SK-N-SH (cell line): ENCODE results near the gene EBF4. TPM values are rescaled to one million over a fixed set of nuclear protein-coding genes. Genes with fewer than 3 reads are reported as not detected.
A peak's percentile ranks its signal among the peaks of the same experiment; 100 is the strongest.

Experiments used
- CTCF ChIA-PET: fragments of 300-600, 350-600 bp; formaldehyde crosslinking; extraction: SDS; loops from one replicate; lab custom pipeline; 2021; lab: Yijun Ruan, JAX
- POLR2A ChIA-PET: fragments of 350-600 bp; sonication (Branson Sonifier 250); formaldehyde crosslinking; extraction: SDS; loops from one replicate; lab custom pipeline; 2020; ENCODE audit warnings: antibody characterized with exemption, inconsistent platforms; lab: Yijun Ruan, JAX
- DNase-seq: peaks from one replicate; pipeline ENCODE4 v3.0.0; 2012
- H2AFZ ChIP-seq: fragments of 200-600 bp; sonication (generic); 2 replicates; pipeline ENCODE4 v1.8.1; 2016; ENCODE audit warnings: antibody characterized with exemption, mild to moderate bottlenecking, low read depth
- H3F3A ChIP-seq: fragments of 200-600 bp; sonication (generic); replicated peaks from 2 replicates; pipeline ENCODE3; 2016; ENCODE audit warnings: antibody characterized with exemption, mild to moderate bottlenecking; ENCODE audit not compliant: insufficient read depth
- H3K27ac ChIP-seq, 2 experiments: fragments of 200-500 bp in 1 of 2; fragments of 200-600 bp in 1 of 2; sonication (Bioruptor generic) in 1 of 2; sonication (generic), shearing (Covaris generic) in 1 of 2; 2 replicates each; pipeline versions ENCODE4 v1.5.1 to v1.6.1; 2014 to 2016; ENCODE audit warnings: low read depth in 2 of 2, inconsistent platforms in 1 of 2, low read length in 1 of 2, mild to moderate bottlenecking in 1 of 2, mixed read lengths in 1 of 2
- H3K27me3 ChIP-seq: fragments of 200-600 bp; sonication (generic), shearing (Covaris generic); 2 replicates; pipeline ENCODE4 v1.6.1; 2016; ENCODE audit warnings: mixed run types; ENCODE audit not compliant: insufficient read depth
- H3K36me3 ChIP-seq, 2 experiments: fragments of 200-500 bp in 1 of 2; fragments of 200-600 bp in 1 of 2; sonication (Bioruptor generic) in 1 of 2; sonication (generic) in 1 of 2; replicated peaks in 1 of 2; 2 replicates each; pipeline versions ENCODE3 to v1.5.1; 2014 to 2016; ENCODE audit warnings: low read length in 1 of 2, mild to moderate bottlenecking in 1 of 2; ENCODE audit not compliant: insufficient read depth in 2 of 2, control insufficient read depth in 1 of 2
- H3K4me1 ChIP-seq, 2 experiments: fragments of 200-500 bp in 1 of 2; fragments of 200-600 bp in 1 of 2; sonication (Bioruptor generic) in 1 of 2; sonication (generic), shearing (Covaris generic) in 1 of 2; 2 replicates each; pipeline versions ENCODE4 v1.5.1 to v1.6.1; 2014 to 2016; ENCODE audit warnings: low read depth in 1 of 2, low read length in 1 of 2, mixed run types in 1 of 2; ENCODE audit not compliant: insufficient read depth in 2 of 2, control insufficient read depth in 1 of 2
- H3K4me2 ChIP-seq: fragments of 200-600 bp; sonication (generic), shearing (Covaris generic); 2 replicates; pipeline ENCODE4 v1.6.1; 2017; ENCODE audit warnings: mixed run types
- H3K4me3 ChIP-seq, 2 experiments: fragments of 200-500 bp in 1 of 2; fragments of 200-600 bp in 1 of 2; sonication (Bioruptor generic) in 1 of 2; sonication (generic), shearing (Covaris generic) in 1 of 2; 2 replicates each; pipeline versions ENCODE4 v1.5.1 to v1.8.1; 2014 to 2016; ENCODE audit warnings: low read depth in 2 of 2, inconsistent platforms in 1 of 2, low read length in 1 of 2, mild to moderate bottlenecking in 1 of 2, mixed read lengths in 1 of 2, moderate library complexity in 1 of 2
- H3K79me2 ChIP-seq: fragments of 200-600 bp; sonication (generic); 2 replicates; pipeline ENCODE4 v1.8.1; 2017; ENCODE audit warnings: mild to moderate bottlenecking; ENCODE audit not compliant: insufficient read depth
- H3K9ac ChIP-seq: fragments of 200-600 bp; sonication (generic); 2 replicates; pipeline ENCODE4 v1.6.1; 2017; ENCODE audit warnings: mixed run types
- H3K9me2 ChIP-seq: fragments of 200-600 bp; sonication (generic); 2 replicates; pipeline ENCODE4 v1.6.1; 2017; ENCODE audit warnings: mixed run types
- H3K9me3 ChIP-seq: fragments of 200-600 bp; sonication (generic); 2 replicates; pipeline ENCODE4 v1.6.1; 2017; ENCODE audit warnings: mixed run types, mild to moderate bottlenecking, moderate library complexity
- H4K20me1 ChIP-seq: fragments of 200-600 bp; sonication (generic); 2 replicates; pipeline ENCODE4 v1.6.1; 2017; ENCODE audit warnings: mild to moderate bottlenecking, mixed run types; ENCODE audit not compliant: insufficient read depth
- EZH2phosphoT487 ChIP-seq: fragments of 200-600 bp; sonication (generic); IDR thresholded peaks from 2 replicates; pipeline ENCODE4 v1.6.1; 2017; ENCODE audit warnings: low read depth, mixed run types, mild to moderate bottlenecking, antibody characterized with exemption, moderate library complexity, borderline replicate concordance
- FOSL2 ChIP-seq: IDR thresholded peaks from 2 replicates; pipeline ENCODE4 v1.4.0; 2012; ENCODE audit warnings: low read depth, mild to moderate bottlenecking, moderate library complexity, borderline replicate concordance
- FOXJ3 ChIP-seq: sonication (generic); formaldehyde crosslinking; IDR thresholded peaks from 2 replicates; pipeline ENCODE4 v1.5.1; 2020; ENCODE audit warnings: mild to moderate bottlenecking, missing genetic modification reagents
- GATA2 ChIP-seq: sonication (generic); formaldehyde crosslinking; IDR thresholded peaks from 2 replicates; pipeline ENCODE4 v1.5.0; 2020; ENCODE audit warnings: mild to moderate bottlenecking, missing genetic modification reagents
- JUND ChIP-seq: IDR thresholded peaks from 2 replicates; pipeline ENCODE4 v1.4.0; 2012
- MEF2A ChIP-seq: IDR thresholded peaks from 2 replicates; pipeline ENCODE4 v1.4.0; 2012; ENCODE audit warnings: low read depth, borderline replicate concordance
- NFIC ChIP-seq: IDR thresholded peaks from 2 replicates; pipeline ENCODE4 v1.4.0; 2012; ENCODE audit warnings: borderline replicate concordance
- POLR2AphosphoS5 ChIP-seq: IDR thresholded peaks from 2 replicates; pipeline ENCODE4 v1.6.1; 2012; ENCODE audit warnings: low read depth, low read length
- RCOR1 ChIP-seq: fragments of 150-350 bp; IDR thresholded peaks from 2 replicates; pipeline ENCODE4 v1.6.1; 2017; ENCODE audit warnings: antibody characterized with exemption, low read length
- RFX5 ChIP-seq: IDR thresholded peaks from 2 replicates; pipeline ENCODE4 v1.6.1; 2012; ENCODE audit warnings: mild to moderate bottlenecking, improper control_type of control experiment, low read length
- RXRA ChIP-seq: IDR thresholded peaks from 2 replicates; pipeline ENCODE4 v1.4.0; 2012; ENCODE audit warnings: low read depth, mild to moderate bottlenecking, borderline replicate concordance
- SMC3 ChIP-seq: IDR thresholded peaks from 2 replicates; pipeline ENCODE4 v1.6.1; 2012; ENCODE audit warnings: low read depth, low read length, improper control_type of control experiment
- TEAD4 ChIP-seq: IDR thresholded peaks from 2 replicates; pipeline ENCODE4 v1.4.0; 2012; ENCODE audit warnings: mild to moderate bottlenecking, borderline replicate concordance; ENCODE audit not compliant: insufficient read depth
- WGBS: methylation state at CpG from one replicate; pipeline ENCODE4 v1.1.6; 2017; ENCODE audit warnings: low lambda C conversion rate; 5-methylcytosine and 5-hydroxymethylcytosine counted together
- polyA plus RNA-seq, 3 experiments: library from polyadenylated mRNA; depleted of rRNA; stranded (reverse); fragments of >200 nt; gene quantifications; 2 replicates each; pipeline ENCODE4 v1.2.3, GENCODE V29; 2012
- TF ChIP-seq, protein P1 (sequence below): IDR thresholded peaks from 2 replicates; pipeline ENCODE4 v1.4.0; 2012; ENCODE audit warnings: low read depth, borderline replicate concordance
- TF ChIP-seq, protein P2 (sequence below): IDR thresholded peaks from 2 replicates; pipeline ENCODE4 v1.4.0; 2012; ENCODE audit warnings: low read depth, borderline replicate concordance
- TF ChIP-seq, protein P3 (sequence below): fragments of 200-600 bp; sonication (generic); IDR thresholded peaks from 2 replicates; pipeline ENCODE4 v1.6.1; 2017; ENCODE audit warnings: antibody characterized with exemption, mild to moderate bottlenecking, moderate library complexity
- TF ChIP-seq, protein P4 (sequence below): fragments of 150-350 bp; IDR thresholded peaks from 2 replicates; pipeline ENCODE4 v1.6.1; 2017; ENCODE audit warnings: antibody characterized with exemption, low read length, low read depth, borderline replicate concordance
- TF ChIP-seq, protein P5 (sequence below): IDR thresholded peaks from 2 replicates; pipeline ENCODE4 v1.4.0; 2012; ENCODE audit warnings: low read depth

EBF4 gene
- polyA plus RNA-seq, 1 of the 3 experiments (the other 2 are of a cell fraction): 20.6 TPM

DNA sequence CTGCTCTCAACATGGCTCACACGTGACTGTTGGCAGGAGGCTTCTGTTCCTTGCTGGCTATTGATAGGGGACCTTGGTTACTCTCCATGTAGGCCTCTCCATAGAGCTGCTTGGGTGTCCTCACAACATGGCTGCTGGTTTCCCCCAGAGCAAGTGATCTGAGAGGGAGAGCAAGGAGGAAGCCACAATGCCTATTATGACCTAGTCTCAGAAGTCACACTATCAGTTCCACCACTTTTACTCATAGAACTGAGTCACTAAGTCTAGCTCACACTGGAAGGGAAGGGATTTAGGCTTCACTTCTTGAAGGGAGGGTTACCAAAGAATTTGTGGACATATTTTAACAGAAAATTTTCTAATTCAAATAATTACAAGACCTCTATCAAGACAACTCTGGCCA, 48.9 kb upstream of the EBF4 start (continued):
- TF ChIP-seq, protein P1, sequence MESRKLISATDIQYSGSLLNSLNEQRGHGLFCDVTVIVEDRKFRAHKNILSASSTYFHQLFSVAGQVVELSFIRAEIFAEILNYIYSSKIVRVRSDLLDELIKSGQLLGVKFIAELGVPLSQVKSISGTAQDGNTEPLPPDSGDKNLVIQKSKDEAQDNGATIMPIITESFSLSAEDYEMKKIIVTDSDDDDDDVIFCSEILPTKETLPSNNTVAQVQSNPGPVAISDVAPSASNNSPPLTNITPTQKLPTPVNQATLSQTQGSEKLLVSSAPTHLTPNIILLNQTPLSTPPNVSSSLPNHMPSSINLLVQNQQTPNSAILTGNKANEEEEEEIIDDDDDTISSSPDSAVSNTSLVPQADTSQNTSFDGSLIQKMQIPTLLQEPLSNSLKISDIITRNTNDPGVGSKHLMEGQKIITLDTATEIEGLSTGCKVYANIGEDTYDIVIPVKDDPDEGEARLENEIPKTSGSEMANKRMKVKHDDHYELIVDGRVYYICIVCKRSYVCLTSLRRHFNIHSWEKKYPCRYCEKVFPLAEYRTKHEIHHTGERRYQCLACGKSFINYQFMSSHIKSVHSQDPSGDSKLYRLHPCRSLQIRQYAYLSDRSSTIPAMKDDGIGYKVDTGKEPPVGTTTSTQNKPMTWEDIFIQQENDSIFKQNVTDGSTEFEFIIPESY: no peak
- TF ChIP-seq RXRA (no peak), RCOR1 (no peak), GATA2 (no peak), FOSL2 (no peak), TEAD4 (no peak), JUND (no peak), EZH2phosphoT487 (no peak), MEF2A (no peak)
- TF ChIP-seq, protein P2, sequence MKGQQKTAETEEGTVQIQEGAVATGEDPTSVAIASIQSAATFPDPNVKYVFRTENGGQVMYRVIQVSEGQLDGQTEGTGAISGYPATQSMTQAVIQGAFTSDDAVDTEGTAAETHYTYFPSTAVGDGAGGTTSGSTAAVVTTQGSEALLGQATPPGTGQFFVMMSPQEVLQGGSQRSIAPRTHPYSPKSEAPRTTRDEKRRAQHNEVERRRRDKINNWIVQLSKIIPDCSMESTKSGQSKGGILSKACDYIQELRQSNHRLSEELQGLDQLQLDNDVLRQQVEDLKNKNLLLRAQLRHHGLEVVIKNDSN: no peak

GRCh38 chr20:2651772-2652723, 40.5 kb upstream of the EBF4 start, which contains the start of gene NOP56:
TSS of gene NOP56 (plus strand) at chr20:2652632. CDS start at chr20:2652661, 29 bp downstream.
- WGBS: 2% methylated on average over 27 of the region's 101 CpGs
- Histone ChIP-seq H3K4me1 (peaks cover 6 to 18% of the 10 kb centered on the region in 2 experiments; a peak in 3 of 4 replicates), H3K36me3 (peaks cover 31 to 35% of the 10 kb centered on the region in 2 experiments), H4K20me1 (peaks cover 35% of the 10 kb centered on the region), H3K27ac (peak within 1 kb of the TSS; percentile 87 to 95), H3K9me3 (no peaks in the 10 kb centered on the region), H3K27me3 (no peaks in the 10 kb centered on the region), H3K79me2 (peaks cover 58% of the 10 kb centered on the region), H3F3A (peaks cover 35% of the 10 kb centered on the region), H2AFZ (peak within 1 kb of the TSS; percentile 91), H3K9ac (peak within 1 kb of the TSS; percentile 97), H3K9me2 (no peaks in the 10 kb centered on the region), H3K4me2 (peak within 1 kb of the TSS; percentile 78), H3K4me3 (peak within 1 kb of the TSS; percentile 72 to 94)
- ChIA-PET POLR2A (interaction anchor here (0.7 to 2.7 kb wide), 19 partner anchors 8 to 1168 kb away, joined by 3 to 35 read pairs (median 4); partner anchors contain the start of genes AP5S1, CPXM1, GNRH2 and IDH3B), CTCF (interaction anchor here (0.6 to 10.6 kb wide), 9 partner anchors 9 to 349 kb away, joined by 3 to 133 read pairs (median 4); partner anchors contain the start of genes SNRPB and ZNF343)
- peak; percentile 98 for DNase-seq
- TF ChIP-seq JUND: no peak; the same call in 1 of the 2 replicates
- TF ChIP-seq, protein P3, sequence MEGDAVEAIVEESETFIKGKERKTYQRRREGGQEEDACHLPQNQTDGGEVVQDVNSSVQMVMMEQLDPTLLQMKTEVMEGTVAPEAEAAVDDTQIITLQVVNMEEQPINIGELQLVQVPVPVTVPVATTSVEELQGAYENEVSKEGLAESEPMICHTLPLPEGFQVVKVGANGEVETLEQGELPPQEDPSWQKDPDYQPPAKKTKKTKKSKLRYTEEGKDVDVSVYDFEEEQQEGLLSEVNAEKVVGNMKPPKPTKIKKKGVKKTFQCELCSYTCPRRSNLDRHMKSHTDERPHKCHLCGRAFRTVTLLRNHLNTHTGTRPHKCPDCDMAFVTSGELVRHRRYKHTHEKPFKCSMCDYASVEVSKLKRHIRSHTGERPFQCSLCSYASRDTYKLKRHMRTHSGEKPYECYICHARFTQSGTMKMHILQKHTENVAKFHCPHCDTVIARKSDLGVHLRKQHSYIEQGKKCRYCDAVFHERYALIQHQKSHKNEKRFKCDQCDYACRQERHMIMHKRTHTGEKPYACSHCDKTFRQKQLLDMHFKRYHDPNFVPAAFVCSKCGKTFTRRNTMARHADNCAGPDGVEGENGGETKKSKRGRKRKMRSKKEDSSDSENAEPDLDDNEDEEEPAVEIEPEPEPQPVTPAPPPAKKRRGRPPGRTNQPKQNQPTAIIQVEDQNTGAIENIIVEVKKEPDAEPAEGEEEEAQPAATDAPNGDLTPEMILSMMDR: no peak
- TF ChIP-seq NFIC: no peak
- peak; percentile 92 for TF ChIP-seq POLR2AphosphoS5
- no peak for TF ChIP-seq MEF2A
- TF ChIP-seq RFX5: no peak; the same call in 1 of the 2 replicates
- TF ChIP-seq, protein P2: peak; percentile 65
- TF ChIP-seq, protein P4, sequence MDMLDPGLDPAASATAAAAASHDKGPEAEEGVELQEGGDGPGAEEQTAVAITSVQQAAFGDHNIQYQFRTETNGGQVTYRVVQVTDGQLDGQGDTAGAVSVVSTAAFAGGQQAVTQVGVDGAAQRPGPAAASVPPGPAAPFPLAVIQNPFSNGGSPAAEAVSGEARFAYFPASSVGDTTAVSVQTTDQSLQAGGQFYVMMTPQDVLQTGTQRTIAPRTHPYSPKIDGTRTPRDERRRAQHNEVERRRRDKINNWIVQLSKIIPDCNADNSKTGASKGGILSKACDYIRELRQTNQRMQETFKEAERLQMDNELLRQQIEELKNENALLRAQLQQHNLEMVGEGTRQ: no peak
- TF ChIP-seq FOXJ3 (CRISPR knock-in tag): no peak
- TF ChIP-seq FOSL2: no peak
- TF ChIP-seq, protein P1: no peak
- TF ChIP-seq, protein P5, sequence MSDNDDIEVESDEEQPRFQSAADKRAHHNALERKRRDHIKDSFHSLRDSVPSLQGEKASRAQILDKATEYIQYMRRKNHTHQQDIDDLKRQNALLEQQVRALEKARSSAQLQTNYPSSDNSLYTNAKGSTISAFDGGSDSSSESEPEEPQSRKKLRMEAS: peak; percentile 94
- no peak for TF ChIP-seq SMC3
- no peak for TF ChIP-seq RXRA
- no peak for TF ChIP-seq GATA2
